ENCODE results near the gene CLTA.

- TF ChIP-seq CTCF (IDR thresholded peaks at IDR 0.05): no peak
- no peak for TF ChIP-seq SIN3A (IDR thresholded peaks at IDR 0.05; ENCODE audit: borderline replicate concordance, insufficient read depth, low read depth, low read length)
- TF ChIP-seq TCF7L2 (IDR thresholded peaks at IDR 0.05; ENCODE audit: low read depth, low read length): no peak
These were observed 23.9 kb downstream of the CLTA start for GRCh38 chr9:36214571-36214970.
